NCI-H128 (cell line): ENCODE data around the gene PGAP2.
"Not testable (repeated sequence)": the region's sequence is repeated elsewhere in the genome, so short reads cannot be mapped to it uniquely, and the experiment has no call there.

Experiments
- DNase-seq: peaks from one replicate; lab custom pipeline; 2025; ENCODE audit not compliant: unreplicated experiment; lab: John Stamatoyannopoulos, UW

PGAP2 gene

GRCh38 chr11:3807909-3808860 lies at the start of gene PGAP2:
TSS of gene PGAP2 (plus strand) at chr11:3808560. CDS start at chr11:3811260, 2,700 bp downstream.
- DNase-seq = peak; percentile 60

GRCh38 chr11:3764266-3764665 lies 44.1 kb upstream of the PGAP2 start:
- no peak for DNase-seq

GRCh38 chr11:3766836-3767235 lies 41.5 kb upstream of the PGAP2 start:
- not testable (repeated sequence) for DNase-seq

DNA sequence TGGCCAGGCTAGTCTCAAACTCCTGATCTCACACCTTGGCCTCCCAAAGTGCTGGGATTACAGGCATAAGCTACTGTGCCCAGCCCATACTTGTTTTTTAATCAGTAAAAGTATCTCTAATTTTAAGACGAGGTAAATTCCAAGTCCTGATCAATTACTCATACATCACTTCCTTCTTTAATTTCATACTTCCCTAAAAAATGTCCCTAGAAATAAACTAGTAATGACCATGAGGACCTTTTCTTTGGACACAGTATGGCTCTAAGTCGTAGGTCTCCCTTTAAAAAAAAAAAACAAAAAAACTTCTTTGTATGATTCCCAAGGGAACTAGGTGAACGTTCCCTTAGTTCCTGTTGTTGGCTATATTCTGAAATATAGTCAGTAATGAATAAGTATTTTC lies 40.8 kb upstream of the PGAP2 start:
- no peak for DNase-seq

DNA sequence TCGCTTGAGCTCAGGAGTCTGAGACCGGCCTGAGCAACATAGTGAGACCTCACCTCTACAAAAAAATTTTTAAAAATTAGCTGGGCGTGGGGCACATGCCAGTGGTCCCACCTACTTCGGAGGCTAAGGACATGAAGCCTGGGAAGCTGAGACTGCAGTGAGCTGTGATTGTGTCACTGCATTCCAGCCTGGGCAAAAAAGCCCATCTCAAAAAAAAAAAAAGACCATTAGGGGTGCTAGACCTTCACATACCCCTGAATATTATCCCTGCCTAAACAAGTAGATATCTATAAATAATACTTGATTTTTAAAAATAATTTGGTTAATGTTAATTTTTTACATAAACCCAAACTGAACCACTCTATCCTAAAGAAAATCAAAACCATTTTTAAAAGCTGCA lies 35.2 kb upstream of the PGAP2 start:
- DNase-seq = no peak

GRCh38 chr11:3775736-3776406 lies 32.5 kb upstream of the PGAP2 start:
- DNase-seq = no peak

DNA sequence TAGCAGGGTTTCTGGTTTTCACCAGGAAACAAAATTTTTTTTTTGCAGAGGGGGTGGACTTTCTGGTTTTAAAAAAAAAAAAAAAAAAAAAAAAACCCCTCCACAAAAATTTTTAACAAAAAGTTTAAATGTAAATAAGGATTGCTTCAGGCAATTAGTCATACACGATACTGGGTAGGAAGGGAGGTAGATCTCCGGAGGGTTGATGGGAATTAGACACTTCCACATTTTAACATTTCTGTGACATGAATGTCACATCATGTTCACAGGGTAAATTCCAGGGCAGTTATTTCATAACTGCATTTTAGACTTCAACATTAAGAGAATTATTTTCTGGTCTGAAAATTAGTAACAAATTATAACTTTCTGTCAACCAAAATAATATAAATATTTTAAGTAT lies 26.9 kb upstream of the PGAP2 start:
- DNase-seq = no peak

DNA sequence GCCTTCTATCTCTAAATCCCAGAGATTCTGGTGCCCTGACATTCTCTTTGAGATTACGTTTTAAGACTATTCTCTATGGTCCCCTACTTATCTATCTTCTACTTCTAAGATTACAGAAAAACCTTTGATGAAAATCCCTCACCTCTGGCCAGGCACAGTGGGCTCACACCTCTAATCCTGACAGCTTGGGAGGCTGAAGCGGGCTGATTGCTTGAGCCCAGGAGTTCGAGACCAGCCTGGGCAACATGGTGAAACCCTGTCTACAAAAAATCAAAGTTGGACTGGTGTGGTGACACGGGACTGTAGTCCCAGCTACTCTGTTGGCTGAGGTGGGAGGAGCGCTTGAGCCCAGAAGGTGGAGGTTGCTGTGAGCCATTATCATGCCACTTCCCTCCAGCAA lies 25.4 kb upstream of the PGAP2 start:
- no peak for DNase-seq

DNA sequence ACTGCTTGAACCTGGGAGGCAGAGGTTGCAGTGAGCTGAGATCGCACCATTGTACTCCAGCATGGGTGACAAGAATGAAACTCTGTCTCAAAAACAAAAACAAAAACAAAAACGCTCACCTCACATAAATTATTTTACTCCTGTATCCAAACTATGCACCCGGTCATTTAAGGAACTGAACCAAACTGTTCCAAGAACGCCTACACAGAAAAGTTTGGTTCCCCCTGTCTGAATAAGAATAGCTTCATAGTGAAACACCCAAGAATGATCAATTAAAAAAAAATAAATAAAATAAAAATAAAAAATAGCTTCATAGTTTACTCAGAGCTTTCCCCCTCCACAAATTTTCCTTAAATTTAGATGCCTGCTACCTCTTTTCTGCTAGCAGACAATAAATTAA lies 24.7 kb upstream of the PGAP2 start:
- DNase-seq = no peak

- no peak for DNase-seq
Measured at GRCh38 chr11:3786781-3787428, 21.5 kb upstream of the PGAP2 start.

DNA sequence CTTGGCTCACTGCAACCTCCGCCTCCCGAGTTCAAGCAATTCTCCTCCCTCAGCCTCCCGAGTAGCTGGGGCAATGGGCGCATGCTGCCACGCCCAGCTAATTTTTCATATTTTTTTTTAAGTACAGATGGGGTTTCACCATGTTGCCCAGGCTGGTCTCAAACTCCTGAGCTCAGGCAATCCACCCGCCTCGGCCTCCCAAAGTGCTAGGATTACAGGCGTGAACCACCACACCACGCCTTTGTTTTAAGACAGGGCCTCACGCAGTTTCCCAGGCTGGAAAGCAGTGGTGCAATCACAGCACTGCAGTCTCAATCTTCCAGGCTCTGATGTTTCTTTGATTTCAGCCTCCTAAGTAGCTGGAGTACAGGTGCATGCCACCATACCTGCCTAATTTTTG lies 14.0 kb upstream of the PGAP2 start:
- not testable (repeated sequence) for DNase-seq

GRCh38 chr11:3795131-3796001 lies 13.0 kb upstream of the PGAP2 start:
- DNase-seq = no peak

DNA sequence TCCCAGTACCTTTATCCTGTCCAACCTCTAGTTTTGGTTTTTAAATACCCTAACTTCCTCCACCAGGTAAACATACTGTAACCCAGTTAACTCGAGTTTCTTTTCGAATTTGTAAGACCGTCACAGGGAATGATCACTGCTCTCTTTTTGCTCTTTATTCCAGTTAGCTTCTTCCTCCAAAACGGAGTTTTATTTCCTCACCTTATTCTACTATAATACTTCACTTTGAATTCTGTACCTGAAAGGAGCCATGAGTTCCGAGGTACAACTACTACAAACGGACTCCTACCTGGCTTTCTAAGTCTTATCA lies 12.4 kb upstream of the PGAP2 start:
- no peak for DNase-seq

- DNase-seq = no peak
Measured at GRCh38 chr11:3796346-3796745, 12.0 kb upstream of the PGAP2 start.

GRCh38 chr11:3796801-3797328 lies 11.5 kb upstream of the PGAP2 start:
- DNase-seq = peak; percentile 19

DNA sequence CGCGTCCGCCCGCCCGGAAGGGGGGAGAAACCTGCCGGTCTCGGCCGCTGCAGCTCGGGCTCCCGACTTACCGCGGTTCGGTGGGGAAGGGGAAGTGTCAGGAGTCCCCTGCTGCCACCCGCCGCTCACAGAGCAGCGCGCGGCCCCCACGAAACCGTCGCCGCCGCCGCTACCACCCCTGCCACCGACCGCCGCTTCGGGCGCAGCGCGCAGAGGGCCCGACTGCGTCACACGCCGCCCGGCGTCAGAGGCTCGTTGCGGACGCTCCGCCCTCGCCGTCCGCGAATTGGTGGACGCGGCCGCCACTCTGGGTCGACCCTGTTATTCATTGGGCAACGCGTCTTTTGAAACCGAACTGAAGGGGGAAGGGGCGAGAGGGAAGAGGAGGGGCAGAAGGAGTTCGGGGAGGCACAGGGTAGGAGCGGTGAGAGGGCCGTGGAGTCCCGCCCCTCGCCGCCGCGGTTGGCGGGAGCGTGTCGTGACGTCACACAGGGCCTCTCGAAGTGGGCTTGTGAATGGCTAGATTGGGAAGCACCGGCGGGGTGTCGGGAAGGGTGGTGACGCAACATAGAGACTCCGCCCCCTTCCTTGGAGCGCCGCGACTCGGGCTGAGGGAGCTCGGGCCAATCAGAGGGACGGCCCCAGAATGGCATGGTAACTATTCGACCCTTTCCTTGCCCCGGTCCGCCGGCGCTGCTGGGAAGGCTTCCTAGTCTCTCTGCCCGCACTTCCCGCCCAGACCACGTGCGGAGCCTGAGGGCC lies 10.8 kb upstream of the PGAP2 start, which contains the start of gene NUP98:
Gene NUP98, minus strand, starts transcription at position 226 of the 762 bp plus-strand sequence. CDS start 15,437 bp downstream, outside the sequence.
- DNase-seq = peak; percentile 99

GRCh38 chr11:3799143-3799542 lies 9.2 kb upstream of the PGAP2 start:
- no peak for DNase-seq

- no peak for DNase-seq
Measured at GRCh38 chr11:3799873-3800272, 8.5 kb upstream of the PGAP2 start.

- no peak for DNase-seq
Measured at GRCh38 chr11:3802011-3802790, 6.2 kb upstream of the PGAP2 start.
